Ascending aorta (tissue), 2 donors: ENCODE measurements around the gene MGST1. TPM values are rescaled to one million over a fixed set of nuclear protein-coding genes. Genes with fewer than 3 reads are reported as not detected.

Experiments used
- DNase-seq, 2 donors: peaks; one replicate each; pipeline ENCODE4 v3.0.0-alpha.2; 2019; ENCODE audit warnings: low spot score in 2 of 2
- H3K27ac ChIP-seq, 2 donors: fragments of 200-600 bp; sonication (generic); one replicate each; pipeline ENCODE4 v1.5.1; 2016 to 2017; ENCODE audit warnings: mild to moderate bottlenecking in 1 of 2
- H3K27me3 ChIP-seq: fragments of 200-600 bp; sonication (generic); one replicate; pipeline ENCODE4 v1.5.1; 2017
- H3K36me3 ChIP-seq, 2 donors: fragments of 200-600 bp; sonication (generic); one replicate each; pipeline ENCODE4 v1.5.1; 2016
- H3K4me1 ChIP-seq, 2 donors: fragments of 200-600 bp; sonication (generic); one replicate each; pipeline ENCODE4 v1.5.1; 2016 to 2017; ENCODE audit warnings: mild to moderate bottlenecking in 1 of 2
- H3K4me3 ChIP-seq, 2 donors: fragments of 200-600 bp; sonication (generic); one replicate each; pipeline ENCODE4 v1.5.1; 2016 to 2017; ENCODE audit warnings: mild to moderate bottlenecking in 1 of 2
- H3K9me3 ChIP-seq, 2 donors: fragments of 200-600 bp; sonication (generic); one replicate each; pipeline ENCODE4 v1.5.1; 2016
- CTCF ChIP-seq, 3 experiments: fragments of 200-600 bp in 2 of 3; fragments of 450-650 bp in 1 of 3; sonication (generic) in 2 of 3; IDR thresholded peaks; one replicate each; pipeline ENCODE4 v1.5.1; 2016 to 2019; ENCODE audit warnings: antibody characterized with exemption in 3 of 3, mild to moderate bottlenecking in 1 of 3, moderate library complexity in 1 of 3
- intact Hi-C: fragments of 100-400 bp; cut with DNase I; formaldehyde crosslinking; loops from one replicate; pipeline ENCODE4 v1.15.1; 2023
- total RNA-seq: library from RNA; depleted of rRNA; stranded (reverse); fragments of >200 nt; gene quantifications from one replicate; pipeline ENCODE4 v1.1.0, GENCODE V29; 2016

The MGST1 gene
- total RNA-seq, 1 donor from 2014 or later = 101 TPM

GRCh38 chr12:16307856-16308475 lies 39.5 kb upstream of the MGST1 start:
- no peaks in the 10 kb centered on the region for H3K27me3 ChIP-seq
- no peaks in the 10 kb centered on the region for H3K36me3 ChIP-seq
- TF ChIP-seq CTCF (IDR thresholded peaks at IDR 0.05) = no peak
- H3K4me3 ChIP-seq = no peak overlapping the region
- intact Hi-C loops = no loop called here
- DNase-seq = no peak
- no peak overlapping the region for H3K27ac ChIP-seq
- H3K4me1 ChIP-seq = no peaks in the 10 kb centered on the region
- H3K9me3 ChIP-seq = peaks cover 9% of the 10 kb centered on the region in 2 donors

- Histone ChIP-seq H3K4me3 (no peak overlapping the region), H3K27ac (no peak overlapping the region), H3K4me1 (no peaks in the 10 kb centered on the region), H3K36me3 (no peaks in the 10 kb centered on the region), H3K9me3 (peaks cover 9% of the 10 kb centered on the region in 2 donors), H3K27me3 (no peaks in the 10 kb centered on the region)
- no peak for TF ChIP-seq CTCF (IDR thresholded peaks at IDR 0.05)
- no peak for DNase-seq
- intact Hi-C loops = no loop called here
Observed at GRCh38 chr12:16310934-16311333, 36.5 kb upstream of the MGST1 start.

GRCh38 chr12:16323010-16323409 lies 24.4 kb upstream of the MGST1 start:
- no peaks in the 10 kb centered on the region for H3K4me1 ChIP-seq
- intact Hi-C loops = no loop called here
- no peaks in the 10 kb centered on the region for H3K9me3 ChIP-seq
- no peaks in the 10 kb centered on the region for H3K36me3 ChIP-seq
- H3K27ac ChIP-seq = no peak overlapping the region
- no peak for DNase-seq
- no peaks in the 10 kb centered on the region for H3K27me3 ChIP-seq
- TF ChIP-seq CTCF (IDR thresholded peaks at IDR 0.05) = no peak
- no peak overlapping the region for H3K4me3 ChIP-seq

- Histone ChIP-seq H3K4me3 (no peak overlapping the region), H3K27me3 (no peaks in the 10 kb centered on the region), H3K9me3 (no peaks in the 10 kb centered on the region), H3K36me3 (no peaks in the 10 kb centered on the region), H3K4me1 (no peaks in the 10 kb centered on the region), H3K27ac (no peak overlapping the region)
- no peak for TF ChIP-seq CTCF (IDR thresholded peaks at IDR 0.05)
- intact Hi-C loops = no loop called here
- DNase-seq = no peak
Observed at GRCh38 chr12:16323638-16324037, 23.8 kb upstream of the MGST1 start.

- intact Hi-C loops = no loop called here
- no peak for DNase-seq
- no peak for TF ChIP-seq CTCF (IDR thresholded peaks at IDR 0.05)
Observed at GRCh38 chr12:16324272-16324671, 23.2 kb upstream of the MGST1 start.

GRCh38 chr12:16324772-16325171 lies 22.7 kb upstream of the MGST1 start:
- Histone ChIP-seq H3K27ac (no peak overlapping the region), H3K4me3 (no peak overlapping the region), H3K4me1 (no peaks in the 10 kb centered on the region), H3K27me3 (no peaks in the 10 kb centered on the region), H3K36me3 (no peaks in the 10 kb centered on the region), H3K9me3 (no peaks in the 10 kb centered on the region)
- DNase-seq = no peak
- no peak for TF ChIP-seq CTCF (IDR thresholded peaks at IDR 0.05)
- intact Hi-C loops = no loop called here

More at GRCh38 chr12:16324272-16324671, 23.2 kb upstream of the MGST1 start:
- Histone ChIP-seq H3K4me3 (no peak overlapping the region), H3K27ac (no peak overlapping the region), H3K9me3 (no peaks in the 10 kb centered on the region), H3K4me1 (no peaks in the 10 kb centered on the region), H3K27me3 (no peaks in the 10 kb centered on the region), H3K36me3 (no peaks in the 10 kb centered on the region)
